Activated naive CD8-positive, alpha-beta T cell treated with anti-CD3 and anti-CD28 coated beads, Interleukin-2, amount 50 U/mL, for 16 hours (primary cell): ENCODE data around the gene DISC1.

ENCODE experiments used
- DNase-seq: peaks from one replicate; pipeline ENCODE4 v3.0.0-alpha.2; 2020; ENCODE audit warnings: low read depth, low spot score

The DISC1 gene

GRCh38 chr1:231810415-231810814 is 183.8 kb downstream of the DISC1 start:
- DNase-seq, result no peak

DNA sequence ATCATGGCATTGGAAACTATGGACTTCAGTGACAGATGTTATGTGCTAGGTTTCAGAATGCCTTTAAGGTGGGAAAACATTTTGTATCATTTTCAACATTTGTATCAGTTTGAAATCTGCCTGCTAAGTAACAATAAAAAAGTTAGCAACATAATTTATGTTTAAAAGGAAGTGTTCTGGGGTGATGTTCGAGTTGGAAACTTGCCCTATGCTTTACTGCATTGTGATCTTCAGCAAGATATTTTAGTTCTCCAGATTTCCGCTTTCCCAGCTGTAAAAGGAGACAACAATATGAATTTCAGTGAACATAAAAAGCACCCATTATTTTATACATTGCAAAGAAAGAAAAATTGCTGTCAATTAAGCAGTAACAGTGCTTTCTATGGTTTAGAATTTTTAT is 187.4 kb downstream of the DISC1 start:
- DNase-seq, result no peak

DNA sequence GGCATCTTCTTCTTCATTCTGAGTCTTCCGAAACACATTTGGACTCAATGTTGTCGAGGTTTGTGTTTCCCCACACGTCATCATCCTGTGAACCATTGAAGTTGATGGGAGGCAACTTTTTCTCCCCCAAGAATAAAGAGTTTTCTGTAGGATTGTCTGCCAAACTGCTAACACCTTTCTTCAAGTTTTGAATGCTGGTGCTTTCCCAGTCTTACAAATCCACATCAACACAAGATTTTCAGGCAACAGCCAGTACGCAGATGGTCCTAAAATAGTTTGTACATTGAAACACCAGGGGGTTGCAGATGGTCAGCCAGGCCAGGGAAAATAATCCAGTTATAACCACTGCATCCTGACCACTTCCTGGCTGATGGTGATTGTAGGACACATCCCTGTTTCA is 187.9 kb downstream of the DISC1 start:
- DNase-seq, result no peak

- no peak for DNase-seq
Observed at GRCh38 chr1:231817801-231818200, 191.2 kb downstream of the DISC1 start.

GRCh38 chr1:231818337-231818736 is 191.7 kb downstream of the DISC1 start:
- DNase-seq, result no peak

GRCh38 chr1:231821281-231821680 is 194.7 kb downstream of the DISC1 start:
- DNase-seq, result no peak

- DNase-seq, result no peak
Observed at GRCh38 chr1:231822041-231822440, 195.5 kb downstream of the DISC1 start.

GRCh38 chr1:231826566-231826965 is 200.0 kb downstream of the DISC1 start:
- DNase-seq, result no peak

GRCh38 chr1:231827337-231828105 is 200.9 kb downstream of the DISC1 start:
- no peak for DNase-seq

DNA sequence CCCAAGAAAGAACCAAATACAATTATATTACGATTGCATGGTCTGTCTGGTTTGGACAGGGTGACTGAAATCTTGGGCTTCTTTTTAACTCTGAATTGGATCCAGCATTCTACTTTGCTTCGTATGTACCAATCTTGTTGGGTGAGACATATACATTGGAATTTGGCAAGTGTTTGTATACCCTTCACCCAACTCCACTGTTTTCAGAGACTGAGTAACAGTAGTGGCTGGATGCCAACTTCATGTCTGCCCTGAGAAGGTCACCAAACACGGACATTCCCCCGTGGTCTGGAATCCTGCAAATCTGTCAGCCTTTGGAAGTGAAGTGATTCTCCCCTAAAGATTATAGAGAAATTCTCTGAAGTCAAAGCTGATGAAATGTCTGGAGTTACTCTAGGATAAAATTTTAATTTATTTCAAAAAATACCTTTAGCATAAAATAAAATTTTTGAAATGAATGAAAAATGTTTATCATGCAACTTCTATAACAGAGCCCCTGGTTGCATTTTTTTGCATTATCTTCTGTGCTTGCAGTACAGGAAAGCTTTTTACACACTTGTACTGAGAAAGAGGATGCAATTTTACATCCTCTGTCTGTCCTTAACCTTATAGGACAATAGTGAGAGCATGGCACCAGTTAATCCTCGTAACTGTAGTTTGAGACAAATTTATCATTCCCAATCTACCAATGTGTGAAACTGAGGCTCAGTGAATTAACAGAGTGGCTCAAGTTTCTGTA is 201.8 kb downstream of the DISC1 start:
- DNase-seq, result no peak

DNA sequence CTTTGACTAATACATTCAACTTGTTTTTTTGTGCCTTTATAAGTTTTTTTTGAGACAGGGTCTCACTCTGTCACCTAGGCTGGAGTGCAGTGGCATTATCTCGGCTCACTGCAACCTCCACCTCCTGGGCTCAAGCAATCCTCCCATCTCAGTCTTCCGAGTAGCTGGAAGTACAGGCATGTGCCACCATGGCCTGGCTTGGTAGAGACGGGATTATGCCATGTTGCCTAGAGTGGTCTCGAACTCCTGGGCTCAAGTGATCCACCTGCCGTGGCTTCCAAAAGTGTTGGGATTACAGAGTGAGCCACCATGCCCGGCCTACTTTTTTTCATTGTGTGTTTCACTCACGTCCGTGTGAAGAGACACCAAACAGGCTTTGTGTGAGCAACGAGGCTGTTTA is 202.7 kb downstream of the DISC1 start:
- no peak for DNase-seq

GRCh38 chr1:231836227-231836893 is 209.8 kb downstream of the DISC1 start:
- DNase-seq, result no peak

GRCh38 chr1:231838521-231838920 is 211.9 kb downstream of the DISC1 start:
- no peak for DNase-seq

DNA sequence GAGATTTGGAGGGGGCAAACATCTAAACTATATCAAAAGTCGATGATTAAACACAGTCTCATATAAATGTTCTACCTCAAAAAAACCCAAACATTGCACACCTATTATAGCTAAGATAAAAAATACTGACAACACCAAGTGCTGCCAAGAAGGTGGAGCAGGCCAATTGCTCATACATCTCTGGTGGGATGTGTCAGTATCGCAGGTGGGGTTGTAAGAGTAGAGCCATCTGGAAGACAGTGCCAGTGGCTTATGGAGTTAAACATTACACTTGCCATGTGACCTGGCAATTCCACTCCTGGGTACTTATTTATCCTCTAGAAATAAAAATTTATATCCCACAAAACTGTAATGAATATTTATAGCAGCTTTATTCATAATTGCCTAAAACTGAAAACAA is 213.4 kb downstream of the DISC1 start:
- no peak for DNase-seq

DNA sequence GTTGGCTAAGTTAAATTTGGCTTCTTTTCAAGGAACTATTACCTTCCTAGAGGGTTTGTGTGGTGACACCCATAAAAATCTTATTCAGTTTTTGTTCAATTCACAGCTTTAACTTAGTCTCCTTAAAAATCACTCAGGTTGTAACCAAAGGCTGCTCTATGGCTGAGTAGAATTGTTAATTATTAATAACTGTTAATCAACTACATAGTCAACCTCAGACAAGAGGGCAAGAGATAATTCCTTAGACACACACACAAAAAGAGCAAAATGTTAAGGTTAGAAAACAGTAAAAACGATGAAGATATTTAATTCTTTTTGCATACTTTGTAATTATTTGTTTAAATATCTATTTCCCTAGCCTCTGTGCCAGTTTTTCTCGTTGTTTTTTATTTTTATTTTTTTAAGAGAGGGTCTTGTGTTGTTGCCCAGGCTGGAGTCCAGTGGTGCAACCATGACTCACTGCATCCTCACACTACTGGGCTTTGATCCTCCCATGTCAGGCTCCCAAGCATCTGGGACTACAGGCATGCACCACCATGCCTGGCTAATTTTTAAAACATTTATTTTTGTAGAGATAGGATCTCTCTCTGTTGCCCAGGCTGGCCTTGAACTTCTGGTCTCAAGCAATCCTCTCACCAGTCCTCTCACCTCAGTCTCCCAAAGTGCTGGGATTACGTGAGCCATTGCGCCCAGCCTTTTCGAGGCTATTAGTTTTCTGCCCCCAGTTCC is 215.2 kb downstream of the DISC1 start:
- DNase-seq, result no peak

GRCh38 chr1:231842441-231842840 is 215.9 kb downstream of the DISC1 start:
- DNase-seq, result no peak

DNA sequence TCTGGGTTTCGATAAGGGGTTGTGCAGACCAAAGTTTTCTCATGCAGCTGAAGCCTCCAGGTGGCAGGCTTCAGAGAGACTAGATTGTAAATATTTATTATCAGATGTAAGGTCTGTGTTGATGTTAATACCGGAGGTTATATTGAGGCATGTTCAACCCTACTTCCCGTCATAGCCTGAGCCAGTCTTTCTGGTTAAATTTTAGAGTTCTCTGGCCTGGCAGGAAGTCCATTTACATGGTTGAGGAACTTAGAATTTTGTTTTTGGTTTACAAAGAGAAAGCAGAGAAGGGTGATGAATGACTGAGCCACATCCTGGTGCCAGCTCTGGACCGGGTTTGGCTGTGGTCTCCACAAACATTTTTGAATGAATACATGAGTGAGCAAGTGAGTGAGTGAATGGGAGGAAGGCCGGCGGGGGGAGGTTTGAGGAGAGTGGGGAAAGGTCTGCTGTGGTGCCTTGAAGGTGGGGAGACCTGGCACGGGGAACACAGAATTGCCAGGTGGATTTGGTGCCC is 218.5 kb downstream of the DISC1 start:
- no peak for DNase-seq

- DNase-seq, result no peak
Observed at GRCh38 chr1:231847612-231848397, 221.2 kb downstream of the DISC1 start.

- DNase-seq, result no peak
Observed at GRCh38 chr1:231849981-231850380, 223.4 kb downstream of the DISC1 start.

DNA sequence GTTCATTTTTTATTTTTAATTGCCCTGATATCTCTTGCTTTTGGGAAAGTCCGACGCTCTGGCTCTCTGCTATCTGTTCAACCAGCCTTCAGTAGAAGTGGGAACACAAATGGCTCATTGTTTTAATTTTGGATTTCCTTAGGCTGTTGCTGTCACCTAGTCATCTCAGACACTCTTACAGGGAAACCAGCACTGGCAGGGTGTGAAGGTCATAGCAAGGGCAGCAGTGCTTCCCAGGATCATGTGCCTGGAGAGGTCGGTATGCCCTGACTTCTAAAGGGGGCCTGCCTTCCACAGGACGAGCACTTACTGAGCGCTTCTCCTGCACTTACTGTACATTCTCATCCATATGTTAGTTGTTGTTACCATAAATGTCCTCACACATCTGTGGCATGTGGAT is 224.2 kb downstream of the DISC1 start:
- DNase-seq, result no peak
